GM21737 (cell line): ENCODE results near the gene ZNF582.
"Not testable (repeated sequence)": the region's sequence is repeated elsewhere in the genome, so short reads cannot be mapped to it uniquely, and the experiment has no call there.

ENCODE experiments used
- ATAC-seq: cut with Tn5 transposase; IDR thresholded peaks from one replicate; pipeline ENCODE4 v1.9.1; 2021; ENCODE audit warnings: mild to moderate bottlenecking, moderate library complexity; ENCODE audit not compliant: unreplicated experiment

ZNF582 gene

GRCh38 chr19:56355517-56355916 lies 37.8 kb downstream of the ZNF582 start:
- ATAC-seq, result no peak

DNA sequence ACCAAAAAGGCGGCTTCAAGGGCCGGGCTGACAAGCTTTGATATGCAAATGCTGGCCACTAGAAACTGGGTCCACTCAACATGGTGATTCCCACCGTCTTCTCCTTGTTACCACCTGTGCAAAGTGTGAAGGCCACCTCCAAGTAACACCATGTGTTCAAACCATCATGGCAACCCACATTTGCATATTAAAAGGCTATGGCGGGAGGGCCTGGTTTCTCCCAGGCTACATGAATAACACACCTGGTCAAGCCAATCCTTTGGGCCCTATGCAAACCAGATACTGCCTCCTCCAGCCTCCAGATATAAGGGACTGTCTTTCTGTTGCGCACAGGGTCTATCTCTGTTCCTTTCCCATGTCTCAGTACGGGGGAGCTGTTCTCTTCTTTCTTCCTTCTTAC lies 42.1 kb downstream of the ZNF582 start:
- ATAC-seq, result no peak

DNA sequence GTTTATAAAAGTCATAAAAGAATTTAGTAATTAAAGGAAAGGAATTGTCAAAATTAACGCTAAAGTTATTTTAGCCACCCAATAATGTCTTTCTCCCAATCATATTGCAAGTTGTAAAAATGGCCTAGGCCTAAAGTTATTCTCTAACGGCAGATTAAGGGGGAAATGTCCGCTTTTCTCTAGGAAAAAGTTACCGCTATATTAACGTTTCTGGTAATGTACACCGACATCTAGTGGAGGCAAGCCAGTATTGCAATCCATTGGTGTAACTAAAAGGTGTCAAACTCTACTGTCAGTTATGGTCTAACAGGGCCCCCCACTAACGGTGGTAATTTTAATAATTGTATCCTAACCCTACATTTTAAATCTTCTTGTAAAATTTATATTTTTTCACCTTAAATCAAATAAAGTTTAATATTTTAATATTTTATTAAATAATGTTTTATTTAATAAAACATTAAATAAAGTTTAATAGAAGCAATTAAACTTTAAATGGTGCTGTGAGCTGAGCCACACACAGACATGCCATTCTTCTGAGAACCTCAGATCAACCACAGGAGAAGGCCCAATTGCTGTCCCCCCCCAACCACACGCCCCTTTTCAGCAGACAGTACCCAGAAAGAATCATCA lies 42.8 kb downstream of the ZNF582 start:
- no peak for ATAC-seq

DNA sequence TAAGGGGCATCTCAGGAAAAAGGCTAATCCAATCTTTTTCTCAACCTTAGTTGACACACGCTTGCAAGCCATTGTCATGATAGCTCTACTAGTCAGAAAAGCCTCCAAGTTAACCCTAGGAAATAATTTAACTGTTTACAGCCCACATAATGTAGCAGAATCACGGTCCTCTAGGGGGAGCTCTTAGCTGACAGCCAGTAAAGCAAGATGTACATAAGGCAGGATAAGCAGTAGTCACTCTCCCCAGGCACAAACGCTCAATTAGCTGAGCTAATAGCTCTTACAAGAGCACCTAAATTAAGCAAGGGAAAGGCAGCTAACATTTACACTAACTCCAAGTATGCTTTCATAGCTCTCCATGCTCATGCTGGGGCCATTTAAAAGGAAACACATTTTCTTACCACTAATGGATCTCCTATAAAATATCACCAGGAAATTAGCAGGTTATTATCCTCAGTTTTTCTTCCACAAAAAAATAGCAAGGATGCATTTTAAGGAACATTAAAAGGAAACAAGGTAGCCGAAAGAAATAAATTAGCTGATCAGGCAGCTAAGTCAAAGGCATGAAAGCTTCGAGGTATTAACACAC lies 45.0 kb downstream of the ZNF582 start:
- ATAC-seq, result no peak

DNA sequence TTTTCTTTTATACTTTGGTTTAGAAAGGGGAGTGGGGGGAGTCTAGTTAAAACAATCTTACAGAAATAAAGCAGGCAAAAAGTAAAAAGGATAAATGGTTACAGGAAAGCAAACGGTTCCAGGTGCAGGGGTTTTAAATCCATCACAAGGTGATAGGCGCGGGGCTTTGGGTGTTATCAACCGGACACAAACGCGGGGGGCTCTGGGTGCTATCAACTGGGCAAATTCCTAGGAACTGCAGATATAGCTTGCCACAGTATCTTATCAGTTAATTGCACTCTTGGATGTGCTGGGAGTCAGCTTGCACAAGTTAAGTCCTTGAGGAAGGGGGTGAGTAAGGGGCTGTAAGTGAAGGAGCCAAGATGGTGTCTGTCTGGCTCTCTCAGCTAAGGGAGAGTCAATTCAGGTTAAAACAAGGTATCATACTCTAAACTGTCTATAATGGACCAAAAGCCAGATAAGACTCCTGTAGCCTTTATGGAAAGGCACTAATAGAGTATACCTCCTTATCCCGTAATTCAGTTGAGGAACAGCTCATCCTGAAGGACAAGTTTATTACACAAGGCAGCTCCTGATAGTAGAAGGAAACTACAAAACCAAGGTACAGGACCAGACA lies 46.1 kb downstream of the ZNF582 start:
- no peak for ATAC-seq

DNA sequence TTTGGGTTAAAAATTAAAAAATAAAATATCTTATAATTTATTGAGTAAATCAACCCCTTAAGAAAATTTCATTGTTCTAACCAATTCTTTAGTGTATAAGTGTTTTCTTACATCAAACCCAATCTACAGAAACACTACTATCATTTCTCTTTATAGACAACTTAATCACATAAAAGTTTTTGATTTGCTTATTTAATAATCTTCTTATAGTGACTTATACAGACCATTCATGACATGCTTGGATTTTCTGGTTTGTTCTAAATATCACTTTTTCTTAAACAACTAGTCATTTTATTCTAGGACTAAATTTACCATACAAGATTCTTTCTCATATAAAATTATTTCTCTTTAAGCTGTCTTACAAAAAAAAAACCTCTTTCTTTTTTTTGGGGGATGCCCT lies 51.4 kb downstream of the ZNF582 start:
- no peak for ATAC-seq

- ATAC-seq, result not testable (repeated sequence)
Observed at GRCh38 chr19:56339031-56339430, 54.3 kb downstream of the ZNF582 start.

- not testable (repeated sequence) for ATAC-seq
Observed at GRCh38 chr19:56337077-56337476, 56.3 kb downstream of the ZNF582 start.

- not testable (repeated sequence) for ATAC-seq
Observed at GRCh38 chr19:56335371-56335770, 58.0 kb downstream of the ZNF582 start.

DNA sequence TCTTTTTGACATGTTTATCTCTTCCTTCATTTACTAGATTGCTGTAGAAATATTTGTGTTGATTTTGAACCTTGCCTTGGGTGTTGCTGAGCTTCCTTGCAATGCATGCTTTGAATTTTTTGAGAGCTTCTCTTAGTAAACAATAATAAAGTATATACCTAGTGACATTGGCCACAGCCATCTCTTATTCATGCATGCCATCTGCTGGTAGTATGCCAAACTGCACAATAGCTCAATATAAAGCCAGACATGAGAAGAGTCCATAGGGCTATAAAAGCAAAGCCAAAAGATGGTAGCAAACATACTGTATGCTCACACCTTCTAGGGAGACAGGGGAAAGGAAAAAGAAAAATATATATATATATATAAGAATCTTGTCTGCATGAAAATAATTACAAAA lies 59.8 kb downstream of the ZNF582 start:
- ATAC-seq, result no peak
